HUES48 (cell line): ENCODE measurements around the gene DEFB108B.
"Not testable (repeated sequence)": the region's sequence is repeated elsewhere in the genome, so short reads cannot be mapped to it uniquely, and the experiment has no call there.

ENCODE experiments used
- H3K27ac ChIP-seq: one replicate; pipeline ENCODE4 v1.7.0; 2013; ENCODE audit warnings: low read depth, low read length, inconsistent platforms
- H3K27me3 ChIP-seq: 2 replicates; pipeline ENCODE4 v1.6.1; 2013; ENCODE audit warnings: mild to moderate bottlenecking, low read length; ENCODE audit not compliant: control insufficient read depth, insufficient read depth
- H3K36me3 ChIP-seq: 2 replicates; pipeline ENCODE4 v1.6.1; 2013; ENCODE audit warnings: low read length; ENCODE audit not compliant: control insufficient read depth, insufficient read depth
- H3K4me1 ChIP-seq: 2 replicates; pipeline ENCODE4 v1.6.1; 2013; ENCODE audit warnings: mild to moderate bottlenecking, low read length; ENCODE audit not compliant: control insufficient read depth, insufficient read depth
- H3K4me3 ChIP-seq: 2 replicates; pipeline ENCODE4 v1.5.1; 2013; ENCODE audit warnings: mild to moderate bottlenecking, low read depth, low read length
- H3K9ac ChIP-seq: 2 replicates; pipeline ENCODE4 v1.6.1; 2013; ENCODE audit warnings: mild to moderate bottlenecking, low read depth, low read length, moderate library complexity
- H3K9me3 ChIP-seq: 2 replicates; pipeline ENCODE4 v1.6.1; 2013; ENCODE audit warnings: low read length; ENCODE audit not compliant: control insufficient read depth, insufficient read depth

DEFB108B gene

GRCh38 chr11:71832811-71833210 is at the start of gene DEFB108B:
Gene DEFB108B, plus strand, starts transcription at chr11:71833200. Its CDS starts 0 bp downstream, at chr11:71833200.
- H3K36me3 ChIP-seq, H3K4me1 ChIP-seq, H3K4me3 ChIP-seq, H3K9me3 ChIP-seq, H3K27me3 ChIP-seq, H3K27ac ChIP-seq, H3K9ac ChIP-seq: not testable (repeated sequence)

DNA sequence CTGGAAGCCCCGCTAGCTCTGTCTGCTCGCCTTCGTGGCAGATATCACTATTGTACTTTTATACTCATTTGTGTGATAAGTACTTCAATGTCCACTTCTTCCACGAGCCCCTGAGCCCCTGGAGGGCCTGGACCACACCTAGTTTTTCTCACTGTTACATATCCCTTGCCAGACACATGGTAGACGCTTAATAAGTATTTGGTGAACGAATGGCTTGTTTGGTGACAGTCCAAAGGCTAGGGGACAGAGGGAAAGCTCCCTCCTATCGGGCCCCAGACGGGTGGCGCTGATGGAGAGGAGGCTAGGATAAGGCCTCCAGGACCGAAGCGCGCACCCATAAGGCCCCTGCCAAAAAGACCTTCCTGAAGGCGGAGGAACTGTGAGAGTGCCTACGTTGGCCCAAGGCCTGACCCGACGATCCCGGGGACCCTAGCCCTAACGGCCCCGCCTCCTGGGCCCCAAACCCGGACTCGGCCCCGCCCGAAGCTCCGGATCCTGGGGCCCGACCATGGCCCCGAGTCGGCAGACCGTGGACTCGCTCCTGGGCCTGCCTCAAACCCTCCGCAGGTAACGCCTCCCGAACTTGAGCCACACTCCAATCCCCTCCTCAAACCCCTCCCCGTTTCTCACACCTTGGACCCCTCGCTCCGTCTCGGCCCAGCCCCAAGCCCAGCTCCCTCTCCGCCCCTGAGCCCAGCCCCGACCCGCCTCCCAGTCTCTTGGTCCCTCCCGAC is 46.7 kb upstream of the DEFB108B start:
- H3K9ac ChIP-seq, H3K9me3 ChIP-seq, H3K4me1 ChIP-seq, H3K36me3 ChIP-seq, H3K27me3 ChIP-seq: not testable (repeated sequence)
- Histone ChIP-seq H3K4me3 (peak overlapping the region; percentile 57), H3K27ac (peak overlapping the region; percentile 55)

DNA sequence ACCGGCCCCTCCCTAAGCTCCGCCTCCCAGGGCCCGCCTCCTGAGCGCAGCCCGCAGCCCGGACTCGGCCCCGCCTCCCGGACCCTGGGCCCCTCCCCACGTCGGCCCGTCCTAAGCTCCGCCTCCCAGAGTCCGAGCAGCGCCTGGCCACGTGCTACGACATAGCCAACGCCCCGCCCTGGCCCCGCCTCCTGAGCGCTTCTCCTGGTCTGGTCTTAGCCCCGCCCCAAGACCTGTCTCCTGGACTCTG is 46.2 kb upstream of the DEFB108B start:
- H3K27ac ChIP-seq = peak overlapping the region; percentile 71
- not testable (repeated sequence) for H3K4me1 ChIP-seq, H3K9ac ChIP-seq, H3K9me3 ChIP-seq, H3K36me3 ChIP-seq, H3K27me3 ChIP-seq
- peak overlapping the region; percentile 58; the same call in 1 of the 2 replicates for H3K4me3 ChIP-seq

DNA sequence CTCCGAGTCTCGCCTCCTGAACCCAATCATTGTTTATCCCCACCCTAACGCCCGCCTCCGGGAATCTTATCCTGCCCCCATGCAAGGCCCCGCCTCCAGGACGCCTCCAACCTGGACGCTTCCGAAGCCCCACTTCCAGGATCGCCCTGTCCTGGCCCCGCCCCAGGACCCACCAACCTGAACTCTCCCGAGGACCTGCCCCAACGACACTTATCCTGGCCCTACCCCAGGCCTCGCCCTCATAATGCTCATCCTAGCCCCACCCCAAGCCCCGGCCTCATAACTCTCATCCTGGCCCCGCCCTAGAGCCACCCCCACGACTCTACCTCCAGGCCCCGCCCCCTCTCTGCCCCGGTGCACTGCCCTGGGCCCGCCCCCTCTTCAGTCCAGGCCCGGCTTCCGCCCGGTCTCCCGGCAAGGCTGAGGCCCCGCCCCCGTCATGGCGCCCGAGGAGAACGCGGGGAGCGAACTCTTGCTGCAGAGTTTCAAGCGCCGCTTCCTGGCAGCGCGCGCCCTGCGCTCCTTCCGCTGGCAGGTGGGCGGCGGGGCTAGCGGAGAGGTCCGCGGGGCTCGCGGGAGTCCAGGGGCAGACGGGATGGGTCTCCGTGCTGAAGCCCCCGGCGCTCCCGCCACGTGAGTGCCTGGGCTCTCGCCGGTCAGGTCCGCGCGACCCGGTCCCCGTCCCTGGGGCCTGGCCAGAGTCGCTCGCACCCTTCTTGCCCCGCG is 45.7 kb upstream of the DEFB108B start:
- Histone ChIP-seq H3K9ac (peak overlapping the region; percentile 85), H3K4me3 (peak overlapping the region; percentile 76), H3K27me3 (no peaks in the 10 kb centered on the region), H3K36me3 (no peaks in the 10 kb centered on the region), H3K4me1 (no peaks in the 10 kb centered on the region), H3K9me3 (no peaks in the 10 kb centered on the region), H3K27ac (peak overlapping the region; percentile 86)

DNA sequence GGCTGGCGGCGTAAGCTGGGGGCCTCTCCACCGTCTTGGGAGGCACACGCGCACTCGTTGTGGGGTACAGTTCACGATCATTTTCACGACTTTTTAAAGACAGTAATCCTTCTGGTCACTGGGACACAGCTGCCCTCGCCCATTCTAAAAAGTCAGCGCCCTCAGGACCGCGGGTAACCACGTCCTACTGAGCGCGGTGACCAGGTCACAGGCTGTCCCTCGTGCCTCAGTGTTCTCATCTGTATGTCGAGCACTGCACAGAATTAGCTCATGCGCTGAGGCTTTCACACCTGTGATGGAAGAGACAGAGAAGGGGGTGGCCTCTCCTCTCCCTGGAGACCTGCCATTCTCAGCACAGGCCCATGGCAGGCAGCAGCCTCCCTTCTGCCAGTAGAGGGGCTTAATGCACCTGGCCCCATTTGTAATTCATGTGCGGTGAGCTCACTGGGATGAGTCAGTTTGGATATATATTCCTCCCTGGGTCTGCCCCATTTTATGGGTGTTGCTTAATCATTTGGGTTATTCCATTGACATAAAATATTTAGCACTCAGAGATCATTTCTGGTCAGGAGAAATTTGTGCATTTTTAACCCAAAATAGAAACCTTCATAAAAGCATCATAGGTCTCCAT is 45.1 kb upstream of the DEFB108B start:
- H3K4me3 ChIP-seq = peak overlapping the region; percentile 76
- not testable (repeated sequence) for H3K27me3 ChIP-seq, H3K9me3 ChIP-seq, H3K36me3 ChIP-seq, H3K4me1 ChIP-seq
- peak overlapping the region; percentile 86 for H3K27ac ChIP-seq
- peak overlapping the region; percentile 85 for H3K9ac ChIP-seq

DNA sequence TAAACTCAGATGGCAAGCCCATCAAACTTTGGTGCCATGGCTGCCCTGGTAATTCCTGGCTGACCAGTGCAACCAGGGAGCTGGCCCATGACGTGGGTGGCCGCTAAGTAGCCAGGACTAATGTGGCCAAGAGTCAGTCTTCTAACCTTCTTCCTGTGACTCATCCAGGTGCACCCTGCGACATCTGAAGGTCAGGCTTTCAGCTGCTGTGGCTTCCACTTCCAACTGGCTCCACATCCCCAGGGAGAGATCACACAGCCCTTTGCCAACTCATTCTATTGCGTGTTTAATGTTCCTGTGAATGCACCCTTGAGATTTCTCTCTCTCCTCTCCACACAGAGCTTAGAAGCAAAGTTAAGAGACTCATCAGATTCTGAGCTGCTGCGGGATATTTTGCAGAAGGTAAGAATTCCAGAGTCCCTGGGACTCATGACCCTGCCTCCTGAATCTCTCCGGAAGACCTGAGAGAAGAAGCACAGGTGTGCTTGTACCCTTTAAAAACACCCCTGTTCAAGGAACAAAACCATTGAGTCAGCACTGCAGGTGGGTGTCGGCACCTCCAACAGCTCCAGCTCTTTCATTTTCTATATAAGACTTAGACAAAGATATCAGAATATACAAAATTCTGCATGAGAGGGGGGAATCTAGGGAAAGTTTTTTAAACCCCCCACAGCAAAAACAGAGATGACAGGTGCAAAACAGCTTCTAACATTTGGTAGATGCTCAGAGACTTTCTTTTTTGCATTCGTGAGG is 43.4 kb upstream of the DEFB108B start:
- not testable (repeated sequence) for H3K4me1 ChIP-seq, H3K9ac ChIP-seq, H3K36me3 ChIP-seq, H3K27ac ChIP-seq, H3K27me3 ChIP-seq, H3K4me3 ChIP-seq, H3K9me3 ChIP-seq

DNA sequence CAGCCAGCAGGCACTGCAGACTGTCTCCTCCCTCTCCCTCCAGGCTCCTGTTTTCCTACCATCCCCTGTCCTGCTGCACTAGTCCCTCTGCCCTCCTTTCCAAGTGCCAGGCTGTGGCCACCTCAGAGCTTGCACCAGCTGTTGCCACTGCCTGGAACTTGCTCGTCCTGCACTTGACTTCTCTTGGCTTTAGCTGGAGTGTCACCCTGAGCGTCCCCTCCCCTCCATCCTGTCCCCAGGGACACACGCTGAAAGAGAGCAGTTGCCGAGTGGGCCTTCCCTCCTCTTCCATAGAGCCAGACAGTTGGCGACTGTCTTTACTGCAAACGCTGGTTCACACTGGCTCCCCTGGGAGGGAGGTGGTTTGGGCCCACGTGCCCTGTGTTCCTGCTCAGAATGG is 41.9 kb upstream of the DEFB108B start:
- H3K4me3 ChIP-seq, H3K27ac ChIP-seq, H3K36me3 ChIP-seq, H3K9me3 ChIP-seq, H3K4me1 ChIP-seq, H3K27me3 ChIP-seq, H3K9ac ChIP-seq: not testable (repeated sequence)

GRCh38 chr11:71792621-71793235 is 40.3 kb upstream of the DEFB108B start:
- not testable (repeated sequence) for H3K4me3 ChIP-seq, H3K27ac ChIP-seq, H3K9me3 ChIP-seq, H3K9ac ChIP-seq, H3K36me3 ChIP-seq, H3K27me3 ChIP-seq, H3K4me1 ChIP-seq

GRCh38 chr11:71794386-71795040 is 38.5 kb upstream of the DEFB108B start:
- H3K4me3 ChIP-seq, H3K27me3 ChIP-seq, H3K27ac ChIP-seq, H3K9me3 ChIP-seq, H3K4me1 ChIP-seq, H3K36me3 ChIP-seq, H3K9ac ChIP-seq: not testable (repeated sequence)

DNA sequence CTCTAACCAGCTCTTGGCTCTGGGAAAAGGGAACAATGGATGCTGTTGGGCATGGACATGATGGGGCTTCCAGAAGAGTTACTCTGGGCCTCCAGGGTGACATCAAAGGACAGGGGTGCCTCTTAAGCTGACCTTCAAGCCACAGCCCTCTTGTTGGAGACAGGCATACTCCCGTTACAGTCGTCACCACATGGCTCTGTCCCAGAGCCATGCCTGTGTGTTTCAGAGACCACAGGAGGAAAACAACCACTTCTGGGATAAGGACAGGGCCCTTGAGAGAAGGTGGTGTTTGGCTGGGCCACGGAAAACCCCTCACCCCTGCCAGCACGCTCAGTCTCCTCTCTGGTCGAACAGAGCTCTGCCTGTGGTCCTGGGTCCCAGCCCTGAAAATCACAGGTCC is 37.8 kb upstream of the DEFB108B start:
- H3K9me3 ChIP-seq, H3K4me3 ChIP-seq, H3K27me3 ChIP-seq, H3K4me1 ChIP-seq, H3K36me3 ChIP-seq, H3K9ac ChIP-seq, H3K27ac ChIP-seq: not testable (repeated sequence)
